Thyroid gland (tissue), 4 donors: Measurements from ENCODE around the gene FAM53B.

Source experiments
- POLR2A ChIP-seq, 2 donors: fragments of 450-650 bp; IDR thresholded peaks; one replicate each; pipeline ENCODE4 v1.6.1; 2017; ENCODE audit warnings: antibody characterized with exemption in 2 of 2, mild to moderate bottlenecking in 2 of 2, moderate library complexity in 1 of 2
- TF ChIP-seq, protein P1 (sequence below), 6 experiments: fragments of 200-600 bp in 3 of 6; fragments of 450-650 bp in 3 of 6; sonication (generic) in 3 of 6; IDR thresholded peaks; one replicate each; pipeline ENCODE4 v1.5.1; 2016 to 2019; ENCODE audit warnings: antibody characterized with exemption in 6 of 6, mild to moderate bottlenecking in 2 of 6, inconsistent platforms in 1 of 6, moderate library complexity in 1 of 6

DNA sequence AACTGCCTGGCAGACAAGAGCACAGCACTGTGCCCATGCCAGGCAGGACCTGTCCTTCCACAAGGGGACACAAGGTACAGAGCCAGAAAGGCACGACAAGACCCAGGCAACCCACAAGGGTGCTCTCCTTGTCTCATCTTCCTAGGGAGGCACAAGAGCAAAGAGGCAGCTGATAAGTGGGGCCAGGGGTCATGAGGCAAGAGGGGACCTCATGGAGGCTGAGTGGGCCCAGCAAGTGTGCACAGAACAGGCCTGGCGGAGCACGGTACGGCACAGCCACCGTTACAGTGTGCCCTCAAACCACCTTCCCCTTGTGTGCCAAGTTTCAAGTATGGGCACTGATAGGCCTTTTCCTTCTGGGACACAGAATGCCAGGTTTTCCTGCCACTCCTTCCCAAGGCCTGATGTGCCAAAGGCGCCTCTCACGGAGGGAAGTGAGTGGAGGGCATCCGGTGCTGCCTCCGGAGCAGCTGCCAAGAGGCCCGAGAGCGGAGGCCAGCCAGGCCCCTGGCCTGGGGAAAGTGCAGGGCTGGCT, 75.6 kb downstream of the FAM53B start:
- TF ChIP-seq, protein P1, sequence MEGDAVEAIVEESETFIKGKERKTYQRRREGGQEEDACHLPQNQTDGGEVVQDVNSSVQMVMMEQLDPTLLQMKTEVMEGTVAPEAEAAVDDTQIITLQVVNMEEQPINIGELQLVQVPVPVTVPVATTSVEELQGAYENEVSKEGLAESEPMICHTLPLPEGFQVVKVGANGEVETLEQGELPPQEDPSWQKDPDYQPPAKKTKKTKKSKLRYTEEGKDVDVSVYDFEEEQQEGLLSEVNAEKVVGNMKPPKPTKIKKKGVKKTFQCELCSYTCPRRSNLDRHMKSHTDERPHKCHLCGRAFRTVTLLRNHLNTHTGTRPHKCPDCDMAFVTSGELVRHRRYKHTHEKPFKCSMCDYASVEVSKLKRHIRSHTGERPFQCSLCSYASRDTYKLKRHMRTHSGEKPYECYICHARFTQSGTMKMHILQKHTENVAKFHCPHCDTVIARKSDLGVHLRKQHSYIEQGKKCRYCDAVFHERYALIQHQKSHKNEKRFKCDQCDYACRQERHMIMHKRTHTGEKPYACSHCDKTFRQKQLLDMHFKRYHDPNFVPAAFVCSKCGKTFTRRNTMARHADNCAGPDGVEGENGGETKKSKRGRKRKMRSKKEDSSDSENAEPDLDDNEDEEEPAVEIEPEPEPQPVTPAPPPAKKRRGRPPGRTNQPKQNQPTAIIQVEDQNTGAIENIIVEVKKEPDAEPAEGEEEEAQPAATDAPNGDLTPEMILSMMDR (IDR thresholded peaks at IDR 0.05): no peak
- TF ChIP-seq POLR2A (IDR thresholded peaks at IDR 0.05): no peak
